Mesenchymal stem cell (in vitro differentiated cells and primary cell): ENCODE results near the gene GRAMD1B.

Experiments
- DNase-seq: peaks from one replicate; pipeline ENCODE4 v3.0.0-alpha.2; 2013
- H2AFZ ChIP-seq: one replicate; pipeline ENCODE4 v1.6.1; 2013; ENCODE audit warnings: low read depth, mild to moderate bottlenecking, control low read depth, inconsistent platforms, low read length, moderate library complexity
- H2AK5ac ChIP-seq: 2 replicates; pipeline ENCODE4 v1.6.1; 2013; ENCODE audit warnings: low read length, moderate library complexity, mild to moderate bottlenecking, inconsistent platforms; ENCODE audit not compliant: severe bottlenecking
- H2BK120ac ChIP-seq: one replicate; pipeline ENCODE4 v1.6.1; 2013; ENCODE audit warnings: low read depth, mild to moderate bottlenecking, inconsistent platforms, low read length, moderate library complexity
- H2BK12ac ChIP-seq, 2 experiments: one replicate each; pipeline ENCODE4 v1.6.1; 2013; ENCODE audit warnings: inconsistent platforms in 2 of 2, low read length in 2 of 2, mild to moderate bottlenecking in 2 of 2, moderate library complexity in 2 of 2, control low read depth in 1 of 2
- H2BK15ac ChIP-seq: one replicate; pipeline ENCODE4 v1.6.1; 2013; ENCODE audit warnings: mild to moderate bottlenecking, low read depth, inconsistent platforms; ENCODE audit not compliant: poor library complexity, severe bottlenecking
- H2BK5ac ChIP-seq: 2 replicates; pipeline ENCODE4 v1.6.1; 2013; ENCODE audit warnings: low read depth, mild to moderate bottlenecking, low read length, control low read depth, inconsistent platforms; ENCODE audit not compliant: poor library complexity, severe bottlenecking
- H3K14ac ChIP-seq, 2 experiments: one replicate each; pipeline ENCODE4 v1.6.1; 2013; ENCODE audit warnings: inconsistent platforms in 2 of 2, low read length in 2 of 2, control low read depth in 1 of 2, mild to moderate bottlenecking in 1 of 2, moderate library complexity in 1 of 2
- H3K18ac ChIP-seq, 2 experiments: one replicate each; pipeline ENCODE4 v1.6.1; 2013; ENCODE audit warnings: inconsistent platforms in 2 of 2, low read length in 2 of 2, control low read depth in 1 of 2, low read depth in 1 of 2, mild to moderate bottlenecking in 1 of 2
- H3K23ac ChIP-seq, 2 experiments: one replicate each; pipeline ENCODE4 v1.6.1; 2013; ENCODE audit warnings: inconsistent platforms in 2 of 2, low read length in 2 of 2, mild to moderate bottlenecking in 2 of 2, moderate library complexity in 2 of 2, control low read depth in 1 of 2
- H3K27ac ChIP-seq: 2 replicates; pipeline ENCODE4 v1.5.1; 2013; ENCODE audit warnings: mild to moderate bottlenecking, moderate library complexity, low read length, control low read depth, inconsistent platforms; ENCODE audit not compliant: poor library complexity, severe bottlenecking
- H3K27me3 ChIP-seq, 2 experiments: 2 replicates each; pipeline versions ENCODE4 v1.6.1 to v1.7.0; 2013; ENCODE audit warnings: low read length in 2 of 2, mild to moderate bottlenecking in 2 of 2, moderate library complexity in 2 of 2, control low read depth in 1 of 2, inconsistent platforms in 1 of 2; ENCODE audit not compliant: control insufficient read depth in 1 of 2, insufficient read depth in 1 of 2
- H3K36me3 ChIP-seq, 2 experiments: 2 replicates each; pipeline versions ENCODE4 v1.6.1 to v1.7.0; 2013; ENCODE audit warnings: low read length in 2 of 2, control low read depth in 1 of 2, inconsistent platforms in 1 of 2, low read depth in 1 of 2, mild to moderate bottlenecking in 1 of 2; ENCODE audit not compliant: insufficient read depth in 2 of 2, control insufficient read depth in 1 of 2
- H3K4ac ChIP-seq, 2 experiments: one replicate each; pipeline ENCODE4 v1.6.1; 2013; ENCODE audit warnings: inconsistent platforms in 2 of 2, low read length in 2 of 2, mild to moderate bottlenecking in 2 of 2, moderate library complexity in 2 of 2, control low read depth in 1 of 2, low read depth in 1 of 2
- H3K4me1 ChIP-seq: 2 replicates; pipeline ENCODE4 v1.6.1; 2013; ENCODE audit warnings: low read depth, low read length, control low read depth; ENCODE audit not compliant: control insufficient read depth, insufficient read depth
- H3K4me2 ChIP-seq: 2 replicates; pipeline ENCODE4 v1.6.1; 2013; ENCODE audit warnings: low read length, mild to moderate bottlenecking, inconsistent platforms; ENCODE audit not compliant: poor library complexity, severe bottlenecking
- H3K4me3 ChIP-seq, 2 experiments: 2 replicates each; pipeline versions ENCODE4 v1.5.1 to v1.7.0; 2013; ENCODE audit warnings: low read length in 2 of 2, mild to moderate bottlenecking in 2 of 2, control low read depth in 1 of 2, low read depth in 1 of 2; ENCODE audit not compliant: insufficient read depth in 1 of 2
- H3K79me1 ChIP-seq: replicated peaks from 2 replicates; pipeline ENCODE4 v1.6.1; 2013; ENCODE audit warnings: mild to moderate bottlenecking, control low read depth, low read length, inconsistent platforms; ENCODE audit not compliant: poor library complexity, severe bottlenecking
- H3K9ac ChIP-seq: 2 replicates; pipeline ENCODE4 v1.7.0; 2013; ENCODE audit warnings: mild to moderate bottlenecking, low read length, moderate library complexity
- H3K9me3 ChIP-seq: 2 replicates; pipeline ENCODE4 v1.7.0; 2013; ENCODE audit warnings: mild to moderate bottlenecking, low read length; ENCODE audit not compliant: control insufficient read depth
- H4K8ac ChIP-seq: one replicate; pipeline ENCODE4 v1.6.1; 2013; ENCODE audit warnings: inconsistent platforms, mild to moderate bottlenecking, low read length, moderate library complexity
- H4K91ac ChIP-seq: one replicate; pipeline ENCODE4 v1.6.1; 2013; ENCODE audit warnings: mild to moderate bottlenecking, low read length, inconsistent platforms
- WGBS: methylation state at CpG from one replicate; pipeline ENCODE4 v1.1.7; 2013; ENCODE audit warnings: mixed read lengths; 5-methylcytosine and 5-hydroxymethylcytosine counted together

The GRAMD1B gene

GRCh38 chr11:123404676-123405075 lies 25.4 kb upstream of the GRAMD1B start:
- Histone ChIP-seq H3K79me1 (no peaks in the 10 kb centered on the region), H3K23ac (no peak overlapping the region), H2AK5ac (no peak overlapping the region), H4K91ac (no peak overlapping the region), H3K36me3 (no peaks in the 10 kb centered on the region), H4K8ac (no peak overlapping the region), H3K4me2 (no peak overlapping the region), H3K4ac (no peak overlapping the region), H3K27me3 (peaks cover 31 to 42% of the 10 kb centered on the region in 2 experiments), H3K9ac (no peak overlapping the region), H3K9me3 (no peaks in the 10 kb centered on the region), H3K18ac (no peak overlapping the region), H2BK5ac (no peak overlapping the region), H3K4me3 (no peak overlapping the region), H3K14ac (no peak overlapping the region), H3K27ac (no peak overlapping the region), H2BK12ac (no peak overlapping the region), H2BK120ac (no peak overlapping the region), H3K4me1 (no peaks in the 10 kb centered on the region), H2AFZ (no peak overlapping the region), H2BK15ac (no peak overlapping the region)
- no peak for DNase-seq
- 89% methylated on average over 5 of the region's 7 CpGs for WGBS

- Histone ChIP-seq H3K23ac (no peak overlapping the region), H3K27me3 (peaks cover 31 to 45% of the 10 kb centered on the region in 2 experiments), H3K9me3 (no peaks in the 10 kb centered on the region), H2AFZ (no peak overlapping the region), H3K79me1 (no peaks in the 10 kb centered on the region), H2BK5ac (no peak overlapping the region), H3K18ac (no peak overlapping the region), H2BK15ac (no peak overlapping the region), H2BK12ac (no peak overlapping the region), H3K36me3 (no peaks in the 10 kb centered on the region), H4K91ac (no peak overlapping the region), H2BK120ac (no peak overlapping the region), H2AK5ac (no peak overlapping the region), H3K4me2 (no peak overlapping the region), H3K27ac (no peak overlapping the region), H3K4ac (no peak overlapping the region), H4K8ac (no peak overlapping the region), H3K4me1 (no peaks in the 10 kb centered on the region), H3K4me3 (no peak overlapping the region), H3K9ac (no peak overlapping the region), H3K14ac (no peak overlapping the region)
- 18% methylated on average over 5 of the region's 5 CpGs for WGBS
- DNase-seq = peak; percentile 16
These were observed 24.9 kb upstream of the GRAMD1B start for GRCh38 chr11:123405123-123405592.

- no peak overlapping the region for H2BK12ac ChIP-seq
- H3K14ac ChIP-seq = no peak overlapping the region
- H2AFZ ChIP-seq = no peak overlapping the region
- H2AK5ac ChIP-seq = no peak overlapping the region
- no peak overlapping the region for H2BK120ac ChIP-seq
- no peaks in the 10 kb centered on the region for H3K36me3 ChIP-seq
- H3K27me3 ChIP-seq = peaks cover 24 to 43% of the 10 kb centered on the region in 2 experiments
- no peaks in the 10 kb centered on the region for H3K4me1 ChIP-seq
- no peak for DNase-seq
- no peak overlapping the region for H4K91ac ChIP-seq
- H4K8ac ChIP-seq = no peak overlapping the region
- H3K9me3 ChIP-seq = no peaks in the 10 kb centered on the region
- H3K27ac ChIP-seq = no peak overlapping the region
- WGBS = 70% methylated on average over 4 of the region's 4 CpGs
- H3K18ac ChIP-seq = no peak overlapping the region
- no peak overlapping the region for H3K4me3 ChIP-seq
- H3K9ac ChIP-seq = no peak overlapping the region
- H3K23ac ChIP-seq = no peak overlapping the region
- H2BK5ac ChIP-seq = no peak overlapping the region
- no peak overlapping the region for H3K4me2 ChIP-seq
- H2BK15ac ChIP-seq = no peak overlapping the region
- H3K4ac ChIP-seq = no peak overlapping the region
- H3K79me1 ChIP-seq = no peaks in the 10 kb centered on the region
These were observed 23.5 kb upstream of the GRAMD1B start for GRCh38 chr11:123406441-123407129.

GRCh38 chr11:123407130-123407995 lies 22.7 kb upstream of the GRAMD1B start:
- H3K14ac ChIP-seq = no peak overlapping the region
- no peak overlapping the region for H2BK5ac ChIP-seq
- H3K4me1 ChIP-seq = no peaks in the 10 kb centered on the region
- H3K36me3 ChIP-seq = no peaks in the 10 kb centered on the region
- 13% methylated on average over 7 of the region's 7 CpGs for WGBS
- peak overlapping the region; percentile 47 for H3K4me2 ChIP-seq
- no peak overlapping the region for H3K23ac ChIP-seq
- H3K27ac ChIP-seq = no peak overlapping the region
- H4K8ac ChIP-seq = no peak overlapping the region
- no peak overlapping the region for H2AK5ac ChIP-seq
- H3K27me3 ChIP-seq = peaks cover 19 to 43% of the 10 kb centered on the region in 2 experiments
- no peak overlapping the region for H4K91ac ChIP-seq
- no peak overlapping the region for H2AFZ ChIP-seq
- no peaks in the 10 kb centered on the region for H3K9me3 ChIP-seq
- peak; percentile 63 for DNase-seq
- no peaks in the 10 kb centered on the region for H3K79me1 ChIP-seq
- no peak overlapping the region for H3K4me3 ChIP-seq
- H3K18ac ChIP-seq = no peak overlapping the region
- H3K4ac ChIP-seq = no peak overlapping the region
- H3K9ac ChIP-seq = peak overlapping the region; percentile 42
- no peak overlapping the region for H2BK120ac ChIP-seq
- no peak overlapping the region for H2BK12ac ChIP-seq
- no peak overlapping the region for H2BK15ac ChIP-seq
